CD4-positive, alpha-beta T cell treated with Interferon gamma for 1 hour (primary cell): ENCODE data around the gene LRIT3.
"Not testable (repeated sequence)": the region's sequence is repeated elsewhere in the genome, so short reads cannot be mapped to it uniquely, and the experiment has no call there.

Experiments
- DNase-seq: peaks from one replicate; pipeline ENCODE4 v3.0.0-alpha.2; 2020

The LRIT3 gene

GRCh38 chr4:109850601-109851000 is 2.7 kb downstream of the LRIT3 start:
- no peak for DNase-seq

GRCh38 chr4:109859426-109860300 is 11.8 kb downstream of the LRIT3 start:
- DNase-seq, result not testable (repeated sequence)

- no peak for DNase-seq
Measured at GRCh38 chr4:109861271-109861670, 13.4 kb downstream of the LRIT3 start.

GRCh38 chr4:109861916-109862511 is 14.1 kb downstream of the LRIT3 start:
- no peak for DNase-seq

- DNase-seq, result no peak
Measured at GRCh38 chr4:109864134-109864533, 16.2 kb downstream of the LRIT3 start.

- DNase-seq, result no peak
Measured at GRCh38 chr4:109870061-109870460, 22.2 kb downstream of the LRIT3 start.

GRCh38 chr4:109872065-109872464 is 24.2 kb downstream of the LRIT3 start:
- DNase-seq, result no peak

- DNase-seq, result no peak
Measured at GRCh38 chr4:109872950-109873656, 25.2 kb downstream of the LRIT3 start.

GRCh38 chr4:109873791-109874514 is 26.0 kb downstream of the LRIT3 start:
- no peak for DNase-seq

- no peak for DNase-seq
Measured at GRCh38 chr4:109875106-109875505, 27.2 kb downstream of the LRIT3 start.

GRCh38 chr4:109875553-109875952 is 27.6 kb downstream of the LRIT3 start:
- DNase-seq, result not testable (repeated sequence)

- DNase-seq, result no peak
Measured at GRCh38 chr4:109876634-109877265, 28.8 kb downstream of the LRIT3 start.

GRCh38 chr4:109877400-109877799 is 29.5 kb downstream of the LRIT3 start:
- DNase-seq, result no peak

GRCh38 chr4:109878355-109878754 is 30.4 kb downstream of the LRIT3 start:
- DNase-seq, result no peak

GRCh38 chr4:109879081-109879480 is 31.2 kb downstream of the LRIT3 start:
- DNase-seq, result no peak

- DNase-seq, result no peak
Measured at GRCh38 chr4:109879636-109880314, 31.9 kb downstream of the LRIT3 start.

- DNase-seq, result no peak
Measured at GRCh38 chr4:109886303-109886702, 38.4 kb downstream of the LRIT3 start.

GRCh38 chr4:109887071-109887470 is 39.2 kb downstream of the LRIT3 start:
- no peak for DNase-seq

- no peak for DNase-seq
Measured at GRCh38 chr4:109890076-109890475, 42.2 kb downstream of the LRIT3 start.

- no peak for DNase-seq
Measured at GRCh38 chr4:109902559-109903251, 54.8 kb downstream of the LRIT3 start.

- no peak for DNase-seq
Measured at GRCh38 chr4:109908731-109909130, 60.8 kb downstream of the LRIT3 start.
